Esophagus squamous epithelium (tissue), 5 donors: ENCODE data around the gene MRAS. TPM values are rescaled to one million over a fixed set of nuclear protein-coding genes. Genes with fewer than 3 reads are reported as not detected.

Experiments
- DNase-seq: peaks from one replicate; lab custom pipeline; 2025; lab: John Stamatoyannopoulos, UW
- H3K27ac ChIP-seq, 4 donors: fragments of 200-600 bp; sonication (generic); one replicate each; pipeline ENCODE4 v1.5.1; 2016 to 2019; ENCODE audit warnings: mild to moderate bottlenecking in 1 of 4
- H3K27me3 ChIP-seq, 4 donors: fragments of 200-600 bp; sonication (generic); 1 replicate in 3 of 4; 2 replicates in 1 of 4; pipeline versions ENCODE4 v1.5.1 to v1.6.0; 2017 to 2021; ENCODE audit warnings: antibody characterized with exemption in 1 of 4
- H3K36me3 ChIP-seq, 3 donors: fragments of 200-600 bp; sonication (generic); one replicate each; pipeline ENCODE4 v1.5.1; 2016 to 2019
- H3K4me1 ChIP-seq, 3 donors: fragments of 200-600 bp; sonication (generic); one replicate each; pipeline ENCODE4 v1.5.1; 2017 to 2019
- H3K4me3 ChIP-seq, 4 donors: fragments of 200-600 bp; sonication (generic); 1 replicate in 3 of 4; 2 replicates in 1 of 4; pipeline ENCODE4 v1.5.1; 2016 to 2019; ENCODE audit warnings: mild to moderate bottlenecking in 2 of 4, moderate library complexity in 1 of 4
- H3K9me3 ChIP-seq, 3 donors: fragments of 200-600 bp; sonication (generic); one replicate each; pipeline ENCODE4 v1.5.1; 2016 to 2019
- POLR2A ChIP-seq, 4 donors: fragments of 450-650 bp; IDR thresholded peaks; one replicate each; pipeline ENCODE4 v1.6.1; 2017; ENCODE audit warnings: antibody characterized with exemption in 4 of 4, mild to moderate bottlenecking in 4 of 4, moderate library complexity in 3 of 4
- WGBS, 2 donors: methylation state at CpG; one replicate each; pipeline ENCODE4 v1.1.5; 2018; 5-methylcytosine and 5-hydroxymethylcytosine counted together
- intact Hi-C: fragments of 100-400 bp; cut with DNase I; formaldehyde crosslinking; loops from one replicate; pipeline ENCODE4 v1.15.0; 2022
- total RNA-seq, 4 donors: library from RNA; depleted of rRNA; stranded (reverse); fragments of >200 nt; gene quantifications; one replicate each; pipeline ENCODE4 v1.1.0, GENCODE V29; 2016
- TF ChIP-seq, protein P1 (sequence below), 6 experiments: fragments of 450-650 bp in 4 of 6; fragments of 200-600 bp in 2 of 6; sonication (generic) in 2 of 6; IDR thresholded peaks; one replicate each; pipeline ENCODE4 v1.5.1; 2016 to 2019; ENCODE audit warnings: antibody characterized with exemption in 6 of 6, mild to moderate bottlenecking in 4 of 6, moderate library complexity in 4 of 6
- donor health status: DM: yes; HTN: yes; CAD: no.

MRAS gene
- total RNA-seq, 4 donors from 2014 or later, result 0.72 to 5.9 (median 2.4) TPM

DNA sequence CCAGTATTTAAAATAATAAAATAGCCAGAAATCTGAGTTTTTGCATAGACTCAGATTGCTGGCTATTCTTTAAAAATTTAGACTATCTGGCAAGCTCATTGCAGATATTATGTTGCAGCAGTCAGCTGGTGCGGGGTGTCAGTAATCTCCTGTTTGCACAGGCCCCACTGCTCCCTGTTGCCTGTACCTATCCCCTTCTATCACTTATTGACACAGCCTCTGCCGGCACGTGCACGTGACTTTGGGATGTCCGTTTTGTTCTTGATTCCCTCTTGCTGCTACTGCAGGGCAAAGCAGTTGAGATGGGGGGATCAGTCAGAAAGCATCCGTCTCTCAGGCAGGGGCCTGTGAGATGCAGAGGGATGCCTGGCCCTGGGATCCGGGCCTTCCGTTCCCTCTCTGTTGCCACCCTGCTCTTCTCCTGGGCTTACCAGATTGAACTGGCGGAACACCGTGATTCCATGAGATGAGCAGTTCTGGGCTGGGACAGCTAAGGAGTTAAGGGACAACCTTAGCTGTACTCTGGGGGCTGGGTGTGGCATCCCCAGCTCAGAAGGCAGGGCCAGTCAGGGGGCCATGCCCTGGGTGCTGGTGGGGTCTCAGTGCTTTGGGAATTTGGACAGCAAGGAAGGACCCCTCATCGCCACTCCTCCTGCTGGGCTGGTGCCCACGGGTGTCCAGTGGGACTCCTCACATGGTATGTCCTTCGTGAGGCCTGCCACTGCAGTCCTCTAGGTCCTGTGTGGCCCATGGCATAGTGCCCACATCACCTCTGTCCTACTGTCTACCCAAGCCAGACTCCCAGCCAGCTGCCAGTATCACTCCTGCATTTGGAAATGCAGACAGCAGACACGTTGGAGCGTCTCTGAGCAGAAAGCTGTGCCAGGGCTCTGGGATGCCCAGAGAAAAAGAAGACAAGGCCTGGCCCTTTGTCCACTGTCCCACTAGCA, 11.8 kb downstream of the MRAS start:
- Histone ChIP-seq H3K27ac (no peak overlapping the region), H3K4me3 (no peak overlapping the region), H3K27me3 (no peaks in the 10 kb centered on the region), H3K9me3 (no peaks in the 10 kb centered on the region), H3K4me1 (peaks cover 0 to 3% (median 0%) of the 10 kb centered on the region in 3 donors), H3K36me3 (no peaks in the 10 kb centered on the region)
- intact Hi-C loops, result no loop called here
- WGBS, 2 donors, result 87 to 93% methylated on average over 5 to 9 of the region's 15 CpGs
- no peak for DNase-seq
- TF ChIP-seq, protein P1, sequence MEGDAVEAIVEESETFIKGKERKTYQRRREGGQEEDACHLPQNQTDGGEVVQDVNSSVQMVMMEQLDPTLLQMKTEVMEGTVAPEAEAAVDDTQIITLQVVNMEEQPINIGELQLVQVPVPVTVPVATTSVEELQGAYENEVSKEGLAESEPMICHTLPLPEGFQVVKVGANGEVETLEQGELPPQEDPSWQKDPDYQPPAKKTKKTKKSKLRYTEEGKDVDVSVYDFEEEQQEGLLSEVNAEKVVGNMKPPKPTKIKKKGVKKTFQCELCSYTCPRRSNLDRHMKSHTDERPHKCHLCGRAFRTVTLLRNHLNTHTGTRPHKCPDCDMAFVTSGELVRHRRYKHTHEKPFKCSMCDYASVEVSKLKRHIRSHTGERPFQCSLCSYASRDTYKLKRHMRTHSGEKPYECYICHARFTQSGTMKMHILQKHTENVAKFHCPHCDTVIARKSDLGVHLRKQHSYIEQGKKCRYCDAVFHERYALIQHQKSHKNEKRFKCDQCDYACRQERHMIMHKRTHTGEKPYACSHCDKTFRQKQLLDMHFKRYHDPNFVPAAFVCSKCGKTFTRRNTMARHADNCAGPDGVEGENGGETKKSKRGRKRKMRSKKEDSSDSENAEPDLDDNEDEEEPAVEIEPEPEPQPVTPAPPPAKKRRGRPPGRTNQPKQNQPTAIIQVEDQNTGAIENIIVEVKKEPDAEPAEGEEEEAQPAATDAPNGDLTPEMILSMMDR (IDR thresholded peaks at IDR 0.05), result no peak
- TF ChIP-seq POLR2A (IDR thresholded peaks at IDR 0.05), result no peak

DNA sequence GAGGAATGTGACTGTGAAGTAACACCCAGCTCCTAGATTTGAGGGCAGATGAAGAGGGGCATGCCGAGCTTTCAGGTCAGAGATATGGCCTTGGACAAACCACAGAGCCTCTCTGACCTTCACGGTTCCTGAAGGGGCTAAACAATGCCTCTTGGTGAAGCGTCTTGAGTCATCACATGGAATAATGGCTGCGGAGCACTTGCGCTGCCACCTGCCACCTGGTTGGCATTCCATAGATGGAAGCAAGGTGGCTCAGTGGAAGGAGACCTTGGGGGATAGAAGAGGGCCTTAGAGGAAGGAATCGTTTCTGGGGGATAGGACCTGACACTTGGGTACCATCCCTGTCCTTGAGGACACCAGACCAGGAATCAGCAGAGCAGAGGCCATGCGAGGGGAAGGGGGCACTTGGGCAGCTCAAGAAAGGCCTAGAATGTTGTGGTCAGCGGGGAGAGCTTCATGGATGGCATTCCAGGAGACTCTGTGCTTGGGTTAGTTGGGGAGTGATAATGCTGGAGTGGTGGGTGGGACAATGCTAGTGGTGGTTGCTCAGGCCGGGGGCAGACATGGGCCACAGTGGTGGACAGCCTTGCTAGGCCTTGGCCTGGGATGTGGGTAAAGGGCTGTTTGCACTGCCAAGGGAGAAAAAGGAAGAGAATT, 12.6 kb downstream of the MRAS start:
- H3K27ac ChIP-seq, result no peak overlapping the region
- 84 to 91% methylated on average over 9 of the region's 9 CpGs for WGBS, 2 donors

DNA sequence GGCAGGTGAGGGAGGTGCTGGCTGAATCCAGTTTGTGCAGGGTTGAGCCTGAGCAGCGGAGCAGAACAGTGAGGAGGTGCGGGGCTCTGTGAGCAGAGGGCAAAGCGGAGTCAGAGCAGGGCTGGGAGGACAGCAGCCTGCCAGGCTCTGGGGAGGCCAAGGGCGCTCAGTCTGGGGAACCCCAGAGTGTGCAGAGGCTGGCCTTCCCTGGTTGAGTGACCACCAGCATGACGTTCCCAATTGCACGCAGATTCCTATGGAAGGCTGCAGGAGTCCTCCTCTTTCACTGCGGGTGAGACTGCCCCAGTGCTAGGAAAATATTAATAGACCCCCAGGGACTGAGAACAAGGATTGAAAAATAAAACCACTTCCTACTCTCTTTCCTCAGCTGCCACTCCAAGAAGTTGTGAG, 13.2 kb downstream of the MRAS start:
- DNase-seq, result no peak
- H3K27ac ChIP-seq, result no peak overlapping the region
- no peaks in the 10 kb centered on the region for H3K27me3 ChIP-seq
- TF ChIP-seq, protein P1 (IDR thresholded peaks at IDR 0.05), result no peak
- TF ChIP-seq POLR2A (IDR thresholded peaks at IDR 0.05), result no peak
- H3K4me1 ChIP-seq, result peaks cover 0 to 9% (median 0%) of the 10 kb centered on the region in 3 donors
- intact Hi-C loops, result no loop called here
- 86 to 89% methylated on average over 6 of the region's 7 CpGs for whole genome bisulfite sequencing, 2 donors
- no peaks in the 10 kb centered on the region for H3K36me3 ChIP-seq
- no peak overlapping the region for H3K4me3 ChIP-seq
- no peaks in the 10 kb centered on the region for H3K9me3 ChIP-seq

More for the DNA sequence above, 12.6 kb downstream of the MRAS start:
- Histone ChIP-seq H3K27me3 (no peaks in the 10 kb centered on the region), H3K36me3 (no peaks in the 10 kb centered on the region), H3K4me1 (peaks cover 0 to 3% (median 0%) of the 10 kb centered on the region in 3 donors), H3K4me3 (no peak overlapping the region), H3K9me3 (no peaks in the 10 kb centered on the region)
- DNase-seq, result no peak
- TF ChIP-seq, protein P1 (IDR thresholded peaks at IDR 0.05), result no peak
- TF ChIP-seq POLR2A (IDR thresholded peaks at IDR 0.05), result no peak
- intact Hi-C loops, result no loop called here

DNA sequence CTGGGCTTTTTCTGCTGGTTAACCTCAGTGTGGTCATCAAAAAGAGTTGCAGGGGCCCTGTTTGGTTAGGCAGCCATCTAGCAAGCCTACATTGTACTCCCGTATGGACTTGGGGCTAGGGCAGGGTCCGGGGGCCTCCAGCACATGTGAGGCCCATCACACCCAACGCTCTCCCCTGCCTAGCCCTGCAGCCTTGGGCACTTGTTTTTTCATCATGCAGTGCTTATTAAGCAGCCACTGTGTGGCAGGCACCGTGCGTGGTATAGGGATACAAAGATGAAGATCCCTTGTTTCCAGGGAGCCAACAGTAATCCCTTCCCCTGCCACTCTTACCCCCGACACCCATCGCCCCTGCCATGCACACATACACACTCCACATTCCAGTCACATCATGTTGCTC, 14.2 kb downstream of the MRAS start:
- Histone ChIP-seq H3K4me3 (no peak overlapping the region), H3K27me3 (no peaks in the 10 kb centered on the region), H3K9me3 (no peaks in the 10 kb centered on the region), H3K36me3 (no peaks in the 10 kb centered on the region), H3K4me1 (peaks cover 0 to 16% (median 2%) of the 10 kb centered on the region in 3 donors), H3K27ac (no peak overlapping the region)
- 80 to 87% methylated on average over 6 to 7 of the region's 7 CpGs for WGBS, 2 donors
- no peak for TF ChIP-seq POLR2A (IDR thresholded peaks at IDR 0.05)
- TF ChIP-seq, protein P1 (IDR thresholded peaks at IDR 0.05), result no peak
- DNase-seq, result no peak
- intact Hi-C loops, result no loop called here

DNA sequence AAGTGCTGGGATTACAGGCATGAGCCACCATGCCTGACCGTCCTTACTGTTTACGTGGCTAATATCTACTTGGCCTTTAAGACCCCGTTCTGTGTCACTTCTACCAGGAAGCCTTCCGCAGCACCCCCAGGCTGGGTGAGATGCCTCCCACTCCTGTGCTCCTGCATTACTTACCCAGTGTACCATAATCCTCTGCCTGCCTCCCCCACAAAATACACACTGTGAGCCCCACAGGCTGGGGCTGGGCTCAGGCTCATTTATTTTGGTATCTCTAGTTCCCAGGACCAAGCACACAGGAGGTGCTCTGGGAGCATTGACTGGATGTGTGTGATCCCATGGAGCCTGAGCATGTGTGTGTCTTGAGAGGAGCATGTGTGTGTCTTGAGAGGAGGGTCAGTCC, 14.9 kb downstream of the MRAS start:
- DNase-seq, result no peak
- Histone ChIP-seq H3K27me3 (no peaks in the 10 kb centered on the region), H3K9me3 (no peaks in the 10 kb centered on the region), H3K36me3 (no peaks in the 10 kb centered on the region), H3K27ac (no peak overlapping the region), H3K4me3 (no peak overlapping the region), H3K4me1 (peaks cover 0 to 22% (median 7%) of the 10 kb centered on the region in 3 donors)
- WGBS, 2 donors, result 86 to 92% methylated on average over 4 of the region's 4 CpGs
- intact Hi-C loops, result no loop called here
- TF ChIP-seq POLR2A (IDR thresholded peaks at IDR 0.05), result no peak
- TF ChIP-seq, protein P1 (IDR thresholded peaks at IDR 0.05), result no peak
